ENCODE results near the gene PROM1. TPM values are rescaled to one million over a fixed set of nuclear protein-coding genes. Genes with fewer than 3 reads are reported as not detected.
A peak's percentile ranks its signal among the peaks of the same experiment; 100 is the strongest.

PROM1 gene
- total and polyA plus RNA-seq, 7 donors, result 0.16 to 1.5 (median 0.84) TPM

GRCh38 chr4:16082426-16083240, 1.2 kb downstream of the PROM1 start:
- H3K4me1 ChIP-seq, result peaks cover 21% of the 10 kb centered on the region
- peak; percentile 36 to 65 (median 50) for ATAC-seq
- H3K9me3 ChIP-seq, result peaks cover 11% of the 10 kb centered on the region
- no peaks in the 10 kb centered on the region for H3K36me3 ChIP-seq (ENCODE audit: insufficient read depth in 1 of 2, low read depth in 1 of 2)
- WGBS, 3 donors, result 0 to 1% (median 1%) methylated on average over 51 to 60 of the region's 60 CpGs
- no peak for DNase-seq
- intact Hi-C loops (cut with DNase I), result no loop called here
- no peak for TF ChIP-seq CTCF (IDR thresholded peaks at IDR 0.05)
- peaks cover 0 to 56% (median 8%) of the 10 kb centered on the region in 3 donors for H3K27me3 ChIP-seq (ENCODE audit: insufficient read depth in 3 of 3, low read length in 2 of 3)
- no peak overlapping the region for H3K27ac ChIP-seq
- H3K4me3 ChIP-seq, result peak overlapping the region; percentile 71

DNA sequence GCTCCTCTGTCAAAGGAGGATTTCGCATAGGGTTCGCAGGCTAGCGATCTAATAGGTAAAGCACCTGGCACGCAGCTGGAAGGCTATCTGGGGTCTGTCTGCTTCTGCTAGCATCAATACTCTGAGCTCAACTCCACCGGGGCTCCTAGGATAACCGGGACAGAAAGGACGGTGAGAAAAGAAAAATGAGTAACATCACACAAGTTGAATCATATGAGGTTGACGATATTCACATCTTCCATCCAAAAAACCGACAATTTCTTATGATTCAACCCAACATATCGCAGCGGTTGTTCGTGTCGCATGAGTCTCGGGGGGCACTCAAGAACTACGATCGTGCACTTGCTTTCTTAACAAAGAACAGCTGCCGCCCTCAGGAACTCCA, 1.8 kb downstream of the PROM1 start:
- intact Hi-C loops (cut with DNase I), result no loop called here
- Histone ChIP-seq H3K27ac (no peak overlapping the region), H3K4me3 (peak overlapping the region; percentile 71), H3K36me3 (ENCODE audit: insufficient read depth in 1 of 2, low read depth in 1 of 2) (no peaks in the 10 kb centered on the region), H3K9me3 (peaks cover 6% of the 10 kb centered on the region), H3K4me1 (peaks cover 21% of the 10 kb centered on the region), H3K27me3 (ENCODE audit: insufficient read depth in 3 of 3, low read length in 2 of 3) (peaks cover 0 to 56% (median 8%) of the 10 kb centered on the region in 3 donors)
- WGBS, 3 donors, result 13 to 17% (median 14%) methylated on average over 17 of the region's 17 CpGs
- TF ChIP-seq CTCF (IDR thresholded peaks at IDR 0.05), result no peak
- ATAC-seq (no peak), DNase-seq (no peak)

GRCh38 chr4:16079046-16079445, 4.8 kb downstream of the PROM1 start:
- H3K9me3 ChIP-seq, result no peaks in the 10 kb centered on the region
- DNase-seq (no peak), ATAC-seq (no peak)
- H3K27ac ChIP-seq, result no peak overlapping the region
- 51 to 77% (median 54%) methylated on average over 1 of the region's 1 CpG for WGBS, 3 donors
- peaks cover 0 to 49% (median 8%) of the 10 kb centered on the region in 3 donors for H3K27me3 ChIP-seq (ENCODE audit: insufficient read depth in 3 of 3, low read length in 2 of 3)
- no peak overlapping the region for H3K4me3 ChIP-seq
- peaks cover 21% of the 10 kb centered on the region for H3K4me1 ChIP-seq
- no peak for TF ChIP-seq CTCF (IDR thresholded peaks at IDR 0.05)
- no peaks in the 10 kb centered on the region for H3K36me3 ChIP-seq (ENCODE audit: insufficient read depth in 1 of 2, low read depth in 1 of 2)
- intact Hi-C loops (cut with DNase I), result no loop called here

GRCh38 chr4:16078195-16078760, 5.5 kb downstream of the PROM1 start:
- Histone ChIP-seq H3K27me3 (ENCODE audit: insufficient read depth in 3 of 3, low read length in 2 of 3) (peaks cover 0 to 41% (median 2%) of the 10 kb centered on the region in 3 donors), H3K27ac (no peak overlapping the region), H3K4me3 (no peak overlapping the region), H3K9me3 (no peaks in the 10 kb centered on the region), H3K4me1 (peaks cover 16% of the 10 kb centered on the region), H3K36me3 (ENCODE audit: insufficient read depth in 1 of 2, low read depth in 1 of 2) (no peaks in the 10 kb centered on the region)
- TF ChIP-seq CTCF (IDR thresholded peaks at IDR 0.05), result no peak
- ATAC-seq (no peak), DNase-seq (no peak)
- intact Hi-C loops (cut with DNase I), result no loop called here
- 64 to 82% (median 75%) methylated on average over 4 of the region's 4 CpGs for WGBS, 3 donors
